SJSA1 (cell line): Measurements from ENCODE around the gene IGLL1. TPM values are rescaled to one million over a fixed set of nuclear protein-coding genes. Genes with fewer than 3 reads are reported as not detected.
"Not testable (repeated sequence)": the region's sequence is repeated elsewhere in the genome, so short reads cannot be mapped to it uniquely, and the experiment has no call there.

Source experiments
- DNase-seq, 2 experiments: peaks; one replicate each; pipeline ENCODE4 v3.0.0-alpha.2; 2015 to 2020; ENCODE audit warnings: low spot score in 2 of 2, low read depth in 1 of 2
- H3K27ac ChIP-seq: fragments of 250-450 bp; sonication (Bioruptor Pico); 2 replicates; pipeline ENCODE4 v1.5.1; 2020; ENCODE audit warnings: mild to moderate bottlenecking, moderate library complexity
- H3K27me3 ChIP-seq: fragments of 250-450 bp; sonication (Bioruptor Pico); replicated peaks from 2 replicates; pipeline ENCODE4 v1.5.1; 2020; ENCODE audit warnings: mild to moderate bottlenecking, moderate library complexity
- H3K36me3 ChIP-seq: fragments of 250-450 bp; sonication (Bioruptor Pico); 2 replicates; pipeline ENCODE4 v1.5.1; 2020; ENCODE audit warnings: mild to moderate bottlenecking
- H3K4me1 ChIP-seq: fragments of 250-450 bp; sonication (Bioruptor Pico); replicated peaks from 2 replicates; pipeline ENCODE4 v1.6.1; 2021; ENCODE audit warnings: mild to moderate bottlenecking
- H3K4me3 ChIP-seq: fragments of 250-450 bp; sonication (Bioruptor Pico); 2 replicates; pipeline ENCODE4 v1.5.1; 2020; ENCODE audit warnings: mild to moderate bottlenecking
- H3K9me3 ChIP-seq: fragments of 250-450 bp; sonication (Bioruptor Pico); replicated peaks from 2 replicates; pipeline ENCODE4 v1.5.1; 2020; ENCODE audit warnings: mild to moderate bottlenecking
- total RNA-seq: library from RNA; depleted of rRNA; stranded (reverse); fragments of >200 nt; shearing (Covaris generic); gene quantifications from 2 replicates; pipeline ENCODE4 v1.2.3, GENCODE V29; 2014; rRNA removed

Gene IGLL1
- not detected in 2 replicates for total RNA-seq

- Histone ChIP-seq H3K36me3 (no peaks in the 10 kb centered on the region), H3K9me3 (no peaks in the 10 kb centered on the region), H3K27me3 (peaks cover 24% of the 10 kb centered on the region), H3K27ac (no peak within 1 kb of the TSS), H3K4me3 (no peak within 1 kb of the TSS), H3K4me1 (no peaks in the 10 kb centered on the region)
- no peak for DNase-seq
Measured at GRCh38 chr22:23579870-23580575, at the start of gene IGLL1. TSS of gene IGLL1 (minus strand) at chr22:23580290. CDS start at chr22:23580190, 100 bp downstream.

- H3K4me1 ChIP-seq, H3K9me3 ChIP-seq, DNase-seq, H3K4me3 ChIP-seq, H3K36me3 ChIP-seq, H3K27me3 ChIP-seq, H3K27ac ChIP-seq: not testable (repeated sequence)
Measured at GRCh38 chr22:23628056-23628743, 48.1 kb upstream of the IGLL1 start.

GRCh38 chr22:23627401-23628055, 47.4 kb upstream of the IGLL1 start:
- H3K36me3 ChIP-seq, H3K27me3 ChIP-seq, H3K27ac ChIP-seq, H3K4me1 ChIP-seq, H3K4me3 ChIP-seq, H3K9me3 ChIP-seq: not testable (repeated sequence)
- DNase-seq = peak in 1 of 2 experiments; percentile 15

- H3K27me3 ChIP-seq = peaks cover 6% of the 10 kb centered on the region; the same call in 1 of the 2 replicates
- H3K4me1 ChIP-seq = no peaks in the 10 kb centered on the region
- H3K4me3 ChIP-seq = no peak overlapping the region
- H3K36me3 ChIP-seq = no peaks in the 10 kb centered on the region
- no peaks in the 10 kb centered on the region for H3K9me3 ChIP-seq
- DNase-seq = no peak
- H3K27ac ChIP-seq = no peak overlapping the region
Measured at GRCh38 chr22:23626286-23626975, 46.3 kb upstream of the IGLL1 start.

- DNase-seq = no peak
- Histone ChIP-seq H3K4me3 (no peak overlapping the region), H3K36me3 (no peaks in the 10 kb centered on the region), H3K4me1 (no peaks in the 10 kb centered on the region), H3K27ac (no peak overlapping the region), H3K9me3 (no peaks in the 10 kb centered on the region), H3K27me3 (peaks cover 6% of the 10 kb centered on the region; the same call in 1 of the 2 replicates)
Measured at GRCh38 chr22:23622634-23623033, 42.5 kb upstream of the IGLL1 start.

GRCh38 chr22:23621916-23622315, 41.8 kb upstream of the IGLL1 start:
- not testable (repeated sequence) for DNase-seq, H3K27ac ChIP-seq, H3K4me1 ChIP-seq, H3K27me3 ChIP-seq, H3K9me3 ChIP-seq, H3K4me3 ChIP-seq, H3K36me3 ChIP-seq

- no peak overlapping the region for H3K4me3 ChIP-seq
- DNase-seq = no peak
- H3K9me3 ChIP-seq = no peaks in the 10 kb centered on the region
- no peak overlapping the region for H3K27ac ChIP-seq
- no peaks in the 10 kb centered on the region for H3K36me3 ChIP-seq
- H3K27me3 ChIP-seq = peaks cover 6% of the 10 kb centered on the region; the same call in 1 of the 2 replicates
- no peaks in the 10 kb centered on the region for H3K4me1 ChIP-seq
Measured at GRCh38 chr22:23621082-23621780, 41.1 kb upstream of the IGLL1 start.

GRCh38 chr22:23613193-23613972, 33.3 kb upstream of the IGLL1 start:
- no peaks in the 10 kb centered on the region for H3K36me3 ChIP-seq
- no peak for DNase-seq
- no peak overlapping the region for H3K27ac ChIP-seq
- peaks cover 3% of the 10 kb centered on the region for H3K27me3 ChIP-seq
- no peaks in the 10 kb centered on the region for H3K9me3 ChIP-seq
- H3K4me1 ChIP-seq = no peaks in the 10 kb centered on the region
- H3K4me3 ChIP-seq = no peak overlapping the region

- Histone ChIP-seq H3K9me3 (no peaks in the 10 kb centered on the region), H3K4me3 (no peak overlapping the region), H3K4me1 (no peaks in the 10 kb centered on the region), H3K27me3 (peaks cover 3% of the 10 kb centered on the region), H3K36me3 (no peaks in the 10 kb centered on the region), H3K27ac (no peak overlapping the region)
- no peak for DNase-seq
Measured at GRCh38 chr22:23609983-23610781, 30.1 kb upstream of the IGLL1 start.

- H3K27me3 ChIP-seq = peaks cover 3% of the 10 kb centered on the region
- no peak for DNase-seq
- H3K4me3 ChIP-seq = no peak overlapping the region
- no peaks in the 10 kb centered on the region for H3K4me1 ChIP-seq
- no peaks in the 10 kb centered on the region for H3K36me3 ChIP-seq
- H3K9me3 ChIP-seq = no peaks in the 10 kb centered on the region
- H3K27ac ChIP-seq = no peak overlapping the region
Measured at GRCh38 chr22:23608583-23608982, 28.5 kb upstream of the IGLL1 start.

GRCh38 chr22:23606204-23607131, 26.4 kb upstream of the IGLL1 start:
- peaks cover 3% of the 10 kb centered on the region; the same call in 1 of the 2 replicates for H3K27me3 ChIP-seq
- no peaks in the 10 kb centered on the region for H3K4me1 ChIP-seq
- no peak for DNase-seq
- H3K4me3 ChIP-seq = no peak overlapping the region
- no peaks in the 10 kb centered on the region for H3K36me3 ChIP-seq
- H3K9me3 ChIP-seq = no peaks in the 10 kb centered on the region
- no peak overlapping the region for H3K27ac ChIP-seq
